Mesendoderm (in vitro differentiated cells): ENCODE results near the gene YIPF3.

Source experiments
- DNase-seq: peaks from one replicate; pipeline ENCODE4 v3.0.0; 2013
- H2AK5ac ChIP-seq: 2 replicates; pipeline ENCODE4 v1.6.1; 2013; ENCODE audit warnings: low read length, inconsistent platforms
- H2BK120ac ChIP-seq: 2 replicates; pipeline ENCODE4 v1.6.1; 2013; ENCODE audit warnings: low read depth, mild to moderate bottlenecking, low read length, moderate library complexity, mixed read lengths
- H2BK15ac ChIP-seq: replicated peaks from 2 replicates; pipeline ENCODE4 v1.6.1; 2013; ENCODE audit warnings: low read depth, mild to moderate bottlenecking, moderate library complexity
- H2BK5ac ChIP-seq: 2 replicates; pipeline ENCODE4 v1.6.1; 2013; ENCODE audit warnings: low read length, inconsistent platforms
- H3K18ac ChIP-seq: 2 replicates; pipeline ENCODE4 v1.6.1; 2013; ENCODE audit warnings: mild to moderate bottlenecking, low read length, mixed read lengths
- H3K23ac ChIP-seq: one replicate; pipeline ENCODE4 v1.6.1; 2013; ENCODE audit warnings: low read length
- H3K27ac ChIP-seq: 2 replicates; pipeline ENCODE4 v1.5.1; 2013; ENCODE audit warnings: low read depth, mild to moderate bottlenecking, inconsistent platforms, low read length, moderate library complexity
- H3K27me3 ChIP-seq: 2 replicates; pipeline ENCODE4 v1.6.1; 2013; ENCODE audit warnings: low read length, control low read depth, mild to moderate bottlenecking, inconsistent platforms; ENCODE audit not compliant: insufficient read depth, poor library complexity
- H3K36me3 ChIP-seq: 2 replicates; pipeline ENCODE4 v1.6.1; 2013; ENCODE audit warnings: low read length, inconsistent platforms; ENCODE audit not compliant: control insufficient read depth, insufficient read depth
- H3K4ac ChIP-seq: one replicate; pipeline ENCODE4 v1.6.1; 2013; ENCODE audit warnings: low read depth, mild to moderate bottlenecking, low read length, moderate library complexity
- H3K4me1 ChIP-seq: 2 replicates; pipeline ENCODE4 v1.6.1; 2013; ENCODE audit warnings: low read depth, low read length, inconsistent platforms; ENCODE audit not compliant: control insufficient read depth
- H3K4me2 ChIP-seq: 2 replicates; pipeline ENCODE4 v1.6.1; 2013; ENCODE audit warnings: low read length
- H3K4me3 ChIP-seq: 2 replicates; pipeline ENCODE4 v1.5.1; 2013; ENCODE audit warnings: mild to moderate bottlenecking, low read length
- H3K56ac ChIP-seq: one replicate; pipeline ENCODE4 v1.6.1; 2013; ENCODE audit warnings: low read length
- H3K79me1 ChIP-seq: 2 replicates; pipeline ENCODE4 v1.6.1; 2013; ENCODE audit warnings: low read length, inconsistent platforms
- H3K79me2 ChIP-seq: 2 replicates; pipeline ENCODE4 v1.6.1; 2013; ENCODE audit warnings: mild to moderate bottlenecking, low read length; ENCODE audit not compliant: control insufficient read depth, insufficient read depth
- H3K9ac ChIP-seq: 2 replicates; pipeline ENCODE4 v1.6.1; 2013; ENCODE audit warnings: low read length, inconsistent platforms
- H4K5ac ChIP-seq: one replicate; pipeline ENCODE4 v1.6.1; 2013; ENCODE audit warnings: low read length
- H4K8ac ChIP-seq: one replicate; pipeline ENCODE4 v1.6.1; 2013; ENCODE audit warnings: low read depth, mild to moderate bottlenecking, control low read depth, low read length, moderate library complexity
- WGBS: extraction: QIAGEN DNeasy Blood & Tissue Kit; methylation state at CpG from one replicate; pipeline ENCODE4 v1.1.7; 2013; ENCODE audit warnings: low lambda C conversion rate, missing lambda C conversion rate; ENCODE audit not compliant: insufficient coverage; ENCODE audit errors: extremely low coverage; 5-methylcytosine and 5-hydroxymethylcytosine counted together

The YIPF3 gene

DNA sequence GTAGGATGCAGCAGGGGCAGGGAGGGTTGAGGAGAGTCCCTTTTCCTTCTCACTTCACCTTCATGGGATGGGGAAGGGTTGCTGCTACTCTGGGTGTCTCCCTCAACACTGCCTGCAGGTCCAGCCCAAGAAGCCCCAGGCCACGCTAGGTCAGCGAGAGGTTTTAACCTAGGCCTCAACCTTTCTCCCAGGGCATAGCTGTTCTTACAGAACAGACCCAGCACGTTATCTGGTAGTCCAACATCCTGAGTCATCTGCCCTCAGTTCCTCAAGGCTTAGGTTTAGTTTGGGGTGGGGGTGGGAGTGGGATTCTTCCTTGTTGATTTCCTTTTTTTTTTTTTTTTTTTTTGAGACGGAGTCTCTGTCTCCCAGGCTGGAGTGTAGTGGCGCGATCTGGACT is 22.4 kb downstream of the YIPF3 start:
- no CpG with 5 or more reads among the region's 6 CpGs for WGBS
- Histone ChIP-seq H2BK5ac (no peak overlapping the region), H3K18ac (no peak overlapping the region), H3K4me1 (peaks cover 7% of the 10 kb centered on the region), H3K4me3 (no peak overlapping the region), H3K4me2 (no peak overlapping the region), H3K79me1 (peaks cover 31% of the 10 kb centered on the region), H3K27ac (no peak overlapping the region), H2BK120ac (no peak overlapping the region), H2AK5ac (no peak overlapping the region), H3K4ac (no peak overlapping the region), H2BK15ac (no peak overlapping the region), H3K27me3 (no peaks in the 10 kb centered on the region), H4K5ac (no peak overlapping the region), H3K9ac (no peak overlapping the region), H3K79me2 (peaks cover 19% of the 10 kb centered on the region), H3K36me3 (no peaks in the 10 kb centered on the region), H3K23ac (no peak overlapping the region), H4K8ac (no peak overlapping the region), H3K56ac (no peak overlapping the region)
- no peak for DNase-seq

DNA sequence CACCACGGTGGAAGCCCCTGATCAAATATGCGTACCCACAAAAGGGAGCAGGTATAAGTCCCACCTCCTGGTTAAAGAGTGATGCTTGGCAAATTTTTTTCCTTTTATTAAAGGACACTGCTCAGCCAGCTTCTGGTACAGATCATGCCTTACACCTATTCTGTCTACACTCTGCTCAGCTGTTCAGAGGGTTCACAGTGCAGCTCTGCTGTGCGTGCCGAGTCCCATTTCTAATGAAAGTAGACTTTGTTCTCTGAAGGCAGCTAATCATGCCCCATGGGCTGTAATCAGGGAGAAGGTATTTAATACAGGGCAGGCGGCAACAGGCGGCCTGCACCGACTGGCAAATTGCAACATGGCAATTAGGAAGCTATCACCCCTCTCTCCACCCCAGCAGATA is 22.9 kb downstream of the YIPF3 start:
- Histone ChIP-seq H2BK5ac (no peak overlapping the region), H2BK15ac (no peak overlapping the region), H3K79me2 (peaks cover 19% of the 10 kb centered on the region), H3K18ac (no peak overlapping the region), H3K9ac (no peak overlapping the region), H3K79me1 (peaks cover 31% of the 10 kb centered on the region), H3K27me3 (no peaks in the 10 kb centered on the region), H3K23ac (no peak overlapping the region), H3K4ac (no peak overlapping the region), H3K27ac (no peak overlapping the region), H3K4me3 (no peak overlapping the region), H3K4me1 (peaks cover 7% of the 10 kb centered on the region), H2BK120ac (no peak overlapping the region), H4K5ac (no peak overlapping the region), H3K36me3 (no peaks in the 10 kb centered on the region), H4K8ac (no peak overlapping the region), H2AK5ac (no peak overlapping the region), H3K56ac (no peak overlapping the region), H3K4me2 (no peak overlapping the region)
- no peak for DNase-seq
- no CpG with 5 or more reads among the region's 7 CpGs for WGBS

DNA sequence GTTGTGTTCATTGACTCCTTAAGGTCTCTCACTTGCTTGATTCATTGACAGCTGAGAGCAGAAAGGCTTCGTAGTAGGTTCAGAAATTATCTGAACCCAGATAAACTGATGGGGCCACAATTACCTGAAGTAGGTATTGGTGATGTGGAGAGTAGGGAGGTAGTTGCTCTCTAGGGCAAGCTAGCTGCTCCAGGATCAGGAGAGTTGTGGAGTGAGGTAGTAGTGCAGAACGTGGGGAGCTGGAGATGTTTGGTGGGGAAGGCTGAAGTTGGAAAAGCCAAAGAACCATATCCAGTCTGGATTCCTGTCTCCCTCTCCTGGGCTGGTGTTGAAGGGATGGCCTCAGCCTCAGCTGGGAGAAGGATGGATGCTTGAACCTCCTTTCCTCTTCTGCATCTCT is 23.5 kb downstream of the YIPF3 start:
- no peak overlapping the region for H3K56ac ChIP-seq
- H3K9ac ChIP-seq, result no peak overlapping the region
- H2BK5ac ChIP-seq, result no peak overlapping the region
- H3K79me1 ChIP-seq, result peaks cover 31% of the 10 kb centered on the region
- no peak overlapping the region for H3K4me2 ChIP-seq
- no peak overlapping the region for H4K5ac ChIP-seq
- no peak overlapping the region for H3K23ac ChIP-seq
- no peaks in the 10 kb centered on the region for H3K36me3 ChIP-seq
- H3K4me1 ChIP-seq, result peaks cover 7% of the 10 kb centered on the region
- no peak overlapping the region for H3K27ac ChIP-seq
- H2BK120ac ChIP-seq, result no peak overlapping the region
- no peak overlapping the region for H3K4me3 ChIP-seq
- no peak overlapping the region for H3K18ac ChIP-seq
- peaks cover 19% of the 10 kb centered on the region for H3K79me2 ChIP-seq
- H3K4ac ChIP-seq, result no peak overlapping the region
- no peak for DNase-seq
- no CpG with 5 or more reads among the region's 2 CpGs for WGBS
- no peak overlapping the region for H2BK15ac ChIP-seq
- no peaks in the 10 kb centered on the region for H3K27me3 ChIP-seq
- no peak overlapping the region for H4K8ac ChIP-seq
- H2AK5ac ChIP-seq, result no peak overlapping the region

DNA sequence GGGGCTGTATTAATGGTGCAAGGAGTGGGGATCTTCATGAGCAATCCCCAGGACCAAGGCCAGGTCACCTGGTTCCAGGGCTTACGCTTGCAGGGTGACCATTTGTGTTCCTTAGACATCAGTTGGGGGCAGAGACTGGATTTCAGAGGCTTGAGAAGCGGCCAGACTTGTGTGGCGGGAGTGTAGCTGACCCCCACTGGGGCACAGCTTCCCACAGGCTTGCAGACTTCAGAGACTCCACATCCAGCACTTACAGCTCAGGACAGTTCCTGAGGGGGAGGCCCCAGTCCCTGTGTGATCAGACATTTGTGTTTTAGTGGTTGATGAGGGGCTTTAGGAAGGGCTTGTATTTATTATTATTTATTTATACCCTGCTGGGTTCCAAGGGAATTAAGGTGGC is 24.1 kb downstream of the YIPF3 start:
- DNase-seq, result no peak
- no peak overlapping the region for H2BK120ac ChIP-seq
- peaks cover 31% of the 10 kb centered on the region for H3K79me1 ChIP-seq
- H3K79me2 ChIP-seq, result peaks cover 19% of the 10 kb centered on the region
- H3K18ac ChIP-seq, result no peak overlapping the region
- H3K4me1 ChIP-seq, result peaks cover 7% of the 10 kb centered on the region
- H3K4me3 ChIP-seq, result no peak overlapping the region
- H3K27me3 ChIP-seq, result no peaks in the 10 kb centered on the region
- H3K9ac ChIP-seq, result no peak overlapping the region
- H2BK5ac ChIP-seq, result no peak overlapping the region
- no peak overlapping the region for H3K23ac ChIP-seq
- no peak overlapping the region for H3K56ac ChIP-seq
- H3K27ac ChIP-seq, result no peak overlapping the region
- no peak overlapping the region for H2AK5ac ChIP-seq
- no peak overlapping the region for H2BK15ac ChIP-seq
- no peak overlapping the region for H4K5ac ChIP-seq
- H3K4ac ChIP-seq, result no peak overlapping the region
- no peak overlapping the region for H3K4me2 ChIP-seq
- WGBS, result no CpG with 5 or more reads among the region's 3 CpGs
- no peak overlapping the region for H4K8ac ChIP-seq
- H3K36me3 ChIP-seq, result no peaks in the 10 kb centered on the region

DNA sequence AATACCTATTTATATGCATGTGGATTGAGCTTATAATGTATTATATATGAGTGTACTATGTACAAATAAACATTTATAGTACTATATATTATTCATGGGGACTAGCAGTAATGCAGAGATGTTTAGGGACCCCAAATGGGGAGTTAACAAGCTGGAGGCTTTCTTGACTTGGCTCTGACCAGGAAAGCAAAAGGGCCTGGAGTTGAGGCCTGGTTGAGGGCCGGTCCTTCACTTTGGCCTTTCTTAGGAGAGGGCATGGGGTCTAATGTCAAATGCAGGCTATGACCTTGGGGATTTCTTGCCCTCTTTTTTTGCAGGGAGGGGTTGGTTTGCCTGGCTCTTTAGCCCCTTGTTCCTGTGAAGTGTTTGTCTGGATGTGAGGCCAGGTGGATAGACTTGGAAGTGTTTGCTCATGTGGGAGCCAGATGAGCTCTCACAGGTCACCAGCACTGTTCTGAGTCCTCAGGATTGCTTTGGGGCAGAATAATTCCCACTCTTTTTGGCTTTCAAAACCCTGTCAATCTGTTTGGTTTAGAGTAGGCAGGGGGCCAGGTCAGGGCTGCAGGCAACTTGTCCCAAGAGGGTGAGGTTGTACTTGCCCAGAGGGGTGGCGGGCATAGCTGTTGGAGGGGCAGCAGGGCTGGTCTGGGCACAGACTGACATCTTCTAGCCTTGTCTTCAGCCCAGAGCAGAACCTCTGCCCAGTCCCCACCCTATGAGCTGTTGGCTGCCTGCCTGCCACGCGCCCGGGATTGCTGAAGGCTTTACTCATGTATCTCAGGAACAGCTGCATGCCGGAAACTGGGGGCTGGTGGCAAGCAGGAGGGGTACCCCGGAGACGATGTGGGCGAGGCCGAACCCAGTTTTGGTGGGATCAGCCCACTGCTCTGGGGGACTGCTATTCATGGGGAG is 24.7 kb downstream of the YIPF3 start:
- no peak overlapping the region for H3K18ac ChIP-seq
- H4K5ac ChIP-seq, result no peak overlapping the region
- H3K4ac ChIP-seq, result no peak overlapping the region
- no peak overlapping the region for H3K4me3 ChIP-seq
- H3K23ac ChIP-seq, result no peak overlapping the region
- H2BK15ac ChIP-seq, result no peak overlapping the region
- no peak overlapping the region for H3K9ac ChIP-seq
- WGBS, result no CpG with 5 or more reads among the region's 10 CpGs
- peaks cover 2% of the 10 kb centered on the region for H3K4me1 ChIP-seq
- no peak overlapping the region for H4K8ac ChIP-seq
- H3K79me2 ChIP-seq, result peaks cover 21% of the 10 kb centered on the region
- no peak overlapping the region for H3K4me2 ChIP-seq
- H3K79me1 ChIP-seq, result peaks cover 31% of the 10 kb centered on the region
- H3K27ac ChIP-seq, result no peak overlapping the region
- H2BK5ac ChIP-seq, result no peak overlapping the region
- H3K56ac ChIP-seq, result no peak overlapping the region
- DNase-seq, result no peak
- H2AK5ac ChIP-seq, result no peak overlapping the region
- no peaks in the 10 kb centered on the region for H3K27me3 ChIP-seq
- H3K36me3 ChIP-seq, result no peaks in the 10 kb centered on the region
- no peak overlapping the region for H2BK120ac ChIP-seq

DNA sequence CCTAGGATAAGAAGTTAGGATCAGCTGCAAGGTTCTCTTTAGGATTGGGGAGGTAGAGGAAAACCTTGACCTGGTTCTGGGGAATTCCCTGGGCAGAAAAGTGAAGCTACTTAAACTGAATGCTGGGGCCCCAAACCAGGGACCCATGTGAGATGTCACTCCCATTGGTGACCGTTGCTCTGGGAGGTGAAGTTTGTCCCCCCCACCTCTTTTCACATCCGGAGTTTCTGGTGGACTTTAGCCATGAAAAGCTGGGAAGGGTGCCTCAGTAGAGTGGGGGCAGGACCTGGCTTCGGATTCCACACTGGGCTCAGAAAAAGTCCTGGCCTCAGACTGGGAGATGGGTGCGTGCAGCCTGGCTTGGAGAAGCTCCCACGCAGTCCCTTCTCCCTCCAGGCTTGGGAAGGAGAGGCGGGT is 26.2 kb downstream of the YIPF3 start:
- H4K5ac ChIP-seq, result no peak overlapping the region
- H3K27ac ChIP-seq, result no peak overlapping the region
- H2BK5ac ChIP-seq, result no peak overlapping the region
- H3K4me3 ChIP-seq, result no peak overlapping the region
- peaks cover 24% of the 10 kb centered on the region for H3K79me2 ChIP-seq
- no peaks in the 10 kb centered on the region for H3K27me3 ChIP-seq
- no peak overlapping the region for H3K4ac ChIP-seq
- H2BK15ac ChIP-seq, result no peak overlapping the region
- no peak overlapping the region for H2AK5ac ChIP-seq
- no peak overlapping the region for H2BK120ac ChIP-seq
- peaks cover under 1% of the 10 kb centered on the region for H3K36me3 ChIP-seq
- H4K8ac ChIP-seq, result no peak overlapping the region
- DNase-seq, result no peak
- H3K4me2 ChIP-seq, result no peak overlapping the region
- no peaks in the 10 kb centered on the region for H3K4me1 ChIP-seq
- H3K56ac ChIP-seq, result no peak overlapping the region
- H3K79me1 ChIP-seq, result peaks cover 35% of the 10 kb centered on the region
- no peak overlapping the region for H3K9ac ChIP-seq
- no peak overlapping the region for H3K18ac ChIP-seq
- H3K23ac ChIP-seq, result no peak overlapping the region
- WGBS, result no CpG with 5 or more reads among the region's 6 CpGs
